ENCODE data around the gene BRSK1.

The BRSK1 gene

DNA sequence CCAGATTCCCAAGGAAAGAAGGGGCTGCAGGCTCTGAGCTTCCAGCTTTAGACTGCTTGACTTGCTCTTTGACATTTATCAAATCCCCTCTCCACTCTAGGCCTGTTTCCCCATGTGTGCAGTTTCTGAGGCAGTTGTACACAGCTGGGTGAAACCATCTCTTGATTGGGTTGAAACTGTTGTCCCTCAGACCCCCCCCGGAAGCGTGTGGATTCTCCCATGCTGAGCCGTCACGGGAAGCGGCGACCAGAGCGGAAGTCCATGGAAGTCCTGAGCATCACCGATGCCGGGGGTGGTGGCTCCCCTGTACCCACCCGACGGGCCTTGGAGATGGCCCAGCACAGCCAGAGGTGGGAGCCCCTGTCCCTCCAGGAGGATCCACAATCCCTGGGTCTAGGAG is 19.7 kb downstream of the BRSK1 start:
- Histone ChIP-seq H3K36me3 (ENCODE audit: control insufficient read depth, insufficient read depth, low read length) (peaks cover 52% of the 10 kb centered on the region), H3K4me1 (ENCODE audit: control insufficient read depth, insufficient read depth, low read length) (peaks cover 3% of the 10 kb centered on the region), H3K27me3 (ENCODE audit: control insufficient read depth, insufficient read depth, low read length) (no peaks in the 10 kb centered on the region), H3K9me3 (ENCODE audit: control insufficient read depth, insufficient read depth, low read length) (no peaks in the 10 kb centered on the region), H3K4me3 (ENCODE audit: low read depth, low read length) (no peak overlapping the region), H3K9ac (ENCODE audit: low read depth, low read length) (no peak overlapping the region)

DNA sequence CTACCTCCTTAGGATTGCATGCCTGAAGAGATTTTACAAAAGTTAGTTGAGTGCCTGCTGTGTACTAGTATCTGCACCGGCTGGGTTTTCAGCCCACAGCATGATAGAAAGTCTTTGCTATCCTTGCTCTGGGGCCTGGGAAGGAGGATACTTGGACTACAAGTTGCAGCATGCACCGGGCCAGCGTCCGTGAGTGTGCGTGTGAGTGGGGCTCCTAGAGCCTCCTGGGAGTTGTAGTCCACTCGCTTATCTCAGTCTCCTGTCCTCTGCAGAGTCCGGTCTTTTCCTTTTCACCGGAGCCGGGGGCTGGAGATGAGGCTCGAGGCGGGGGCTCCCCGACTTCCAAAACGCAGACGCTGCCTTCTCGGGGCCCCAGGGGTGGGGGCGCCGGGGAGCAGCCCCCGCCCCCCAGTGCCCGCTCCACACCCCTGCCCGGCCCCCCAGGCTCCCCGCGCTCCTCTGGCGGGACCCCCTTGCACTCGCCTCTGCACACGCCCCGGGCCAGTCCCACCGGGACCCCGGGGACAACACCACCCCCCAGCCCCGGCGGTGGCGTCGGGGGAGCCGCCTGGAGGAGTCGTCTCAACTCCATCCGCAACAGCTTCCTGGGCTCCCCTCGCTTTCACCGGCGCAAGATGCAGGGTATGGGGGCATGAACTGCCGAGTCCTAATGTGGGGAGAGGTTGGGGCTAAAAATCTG is 20.6 kb downstream of the BRSK1 start:
- peaks cover 3% of the 10 kb centered on the region for H3K4me1 ChIP-seq (ENCODE audit: control insufficient read depth, insufficient read depth, low read length)
- H3K9ac ChIP-seq (ENCODE audit: low read depth, low read length): no peak overlapping the region
- H3K27me3 ChIP-seq (ENCODE audit: control insufficient read depth, insufficient read depth, low read length): no peaks in the 10 kb centered on the region
- no peak overlapping the region for H3K4me3 ChIP-seq (ENCODE audit: low read depth, low read length)
- peaks cover 55% of the 10 kb centered on the region for H3K36me3 ChIP-seq (ENCODE audit: control insufficient read depth, insufficient read depth, low read length)
- no peaks in the 10 kb centered on the region for H3K9me3 ChIP-seq (ENCODE audit: control insufficient read depth, insufficient read depth, low read length)

DNA sequence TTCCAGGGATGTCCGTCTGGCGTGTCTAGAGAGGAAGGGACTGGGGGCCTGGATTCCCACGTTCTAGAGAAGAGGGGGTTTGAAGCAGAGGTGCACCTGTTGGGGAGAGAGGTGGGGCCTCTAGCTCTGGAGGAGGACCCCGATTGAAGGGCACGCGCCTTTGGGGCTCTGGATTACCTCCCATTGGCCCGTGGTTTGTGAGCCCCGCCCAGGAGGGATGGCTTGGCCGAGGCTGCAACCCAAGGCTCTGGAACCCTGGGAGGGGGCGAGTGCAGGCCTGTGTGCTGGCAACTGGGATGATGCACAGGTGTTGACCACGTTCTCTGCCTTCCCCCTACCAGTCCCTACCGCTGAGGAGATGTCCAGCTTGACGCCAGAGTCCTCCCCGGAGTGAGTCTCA is 21.2 kb downstream of the BRSK1 start:
- Histone ChIP-seq H3K9ac (ENCODE audit: low read depth, low read length) (no peak overlapping the region), H3K9me3 (ENCODE audit: control insufficient read depth, insufficient read depth, low read length) (no peaks in the 10 kb centered on the region), H3K4me1 (ENCODE audit: control insufficient read depth, insufficient read depth, low read length) (peaks cover 3% of the 10 kb centered on the region), H3K27me3 (ENCODE audit: control insufficient read depth, insufficient read depth, low read length) (no peaks in the 10 kb centered on the region), H3K36me3 (ENCODE audit: control insufficient read depth, insufficient read depth, low read length) (peaks cover 57% of the 10 kb centered on the region), H3K4me3 (ENCODE audit: low read depth, low read length) (no peak overlapping the region)

DNA sequence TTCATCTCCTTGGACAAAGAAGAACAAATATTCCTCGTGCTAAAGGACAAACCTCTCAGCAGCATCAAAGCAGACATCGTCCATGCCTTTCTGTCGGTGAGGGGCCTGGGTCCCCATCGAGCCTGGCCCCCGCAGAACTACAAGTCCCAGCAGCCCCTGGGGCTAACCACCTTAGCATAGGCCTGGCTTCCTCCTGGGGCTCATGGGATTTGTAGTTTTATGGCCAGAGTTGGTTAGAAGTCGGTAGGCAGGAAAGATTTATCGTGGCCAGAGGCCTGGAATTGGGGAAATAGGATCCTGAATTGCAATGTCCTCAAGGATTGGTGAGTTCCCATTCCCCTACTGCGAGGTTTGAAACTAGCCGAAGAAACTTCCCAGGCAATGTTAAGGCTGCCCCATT is 21.7 kb downstream of the BRSK1 start:
- H3K36me3 ChIP-seq (ENCODE audit: control insufficient read depth, insufficient read depth, low read length): peaks cover 62% of the 10 kb centered on the region
- peaks cover 3% of the 10 kb centered on the region for H3K4me1 ChIP-seq (ENCODE audit: control insufficient read depth, insufficient read depth, low read length)

DNA sequence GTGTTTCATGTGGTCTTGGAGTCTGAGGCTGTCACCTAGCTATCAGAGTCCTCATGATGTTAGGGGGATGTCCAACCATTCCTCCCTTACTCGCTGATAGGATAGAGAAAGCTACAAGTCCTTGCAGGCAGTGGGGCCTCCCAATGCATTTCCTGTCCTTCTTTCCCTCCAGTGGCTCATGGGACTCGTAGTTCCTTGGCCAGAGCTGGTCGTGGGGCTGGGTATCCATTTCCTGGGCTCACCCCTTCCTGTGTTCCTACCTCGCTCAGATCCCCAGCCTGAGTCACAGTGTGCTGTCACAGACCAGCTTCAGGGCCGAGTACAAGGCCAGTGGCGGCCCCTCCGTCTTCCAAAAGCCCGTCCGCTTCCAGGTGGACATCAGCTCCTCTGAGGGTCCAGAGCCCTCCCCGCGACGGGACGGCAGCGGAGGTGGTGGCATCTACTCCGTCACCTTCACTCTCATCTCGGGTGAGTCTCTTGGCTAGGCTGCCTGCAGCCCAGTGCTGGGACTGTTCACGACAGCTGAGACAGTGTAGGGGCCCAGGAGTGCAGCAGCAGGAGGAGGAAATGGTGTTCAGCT is 22.3 kb downstream of the BRSK1 start:
- Histone ChIP-seq H3K27me3 (ENCODE audit: control insufficient read depth, insufficient read depth, low read length) (no peaks in the 10 kb centered on the region), H3K9ac (ENCODE audit: low read depth, low read length) (no peak overlapping the region), H3K4me3 (ENCODE audit: low read depth, low read length) (no peak overlapping the region), H3K4me1 (ENCODE audit: control insufficient read depth, insufficient read depth, low read length) (peaks cover 3% of the 10 kb centered on the region), H3K36me3 (ENCODE audit: control insufficient read depth, insufficient read depth, low read length) (peaks cover 63% of the 10 kb centered on the region), H3K9me3 (ENCODE audit: control insufficient read depth, insufficient read depth, low read length) (no peaks in the 10 kb centered on the region)

More for the DNA sequence above, 21.7 kb downstream of the BRSK1 start:
- Histone ChIP-seq H3K9me3 (ENCODE audit: control insufficient read depth, insufficient read depth, low read length) (no peaks in the 10 kb centered on the region), H3K9ac (ENCODE audit: low read depth, low read length) (no peak overlapping the region), H3K27me3 (ENCODE audit: control insufficient read depth, insufficient read depth, low read length) (no peaks in the 10 kb centered on the region), H3K4me3 (ENCODE audit: low read depth, low read length) (no peak overlapping the region)

DNA sequence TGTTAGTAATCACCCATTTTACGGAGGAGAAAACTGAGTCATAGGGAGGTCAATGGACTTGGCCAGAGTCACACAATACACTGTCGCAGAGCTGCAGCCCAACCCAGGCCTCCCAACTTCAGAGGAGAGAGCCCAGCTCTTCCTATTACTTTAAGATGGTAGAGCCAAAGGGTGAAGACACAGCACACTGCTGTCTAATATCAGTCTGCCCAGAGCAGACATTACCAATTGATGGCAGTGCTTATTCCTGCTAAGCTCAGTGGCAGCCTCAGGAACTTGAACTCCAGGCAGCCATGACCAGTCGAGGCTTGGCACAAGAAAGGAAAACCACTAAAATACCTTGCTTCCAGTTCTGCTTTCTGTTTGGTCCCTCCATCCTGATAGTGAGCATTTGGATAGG is 22.9 kb downstream of the BRSK1 start:
- H3K36me3 ChIP-seq (ENCODE audit: control insufficient read depth, insufficient read depth, low read length): peaks cover 63% of the 10 kb centered on the region
- no peaks in the 10 kb centered on the region for H3K27me3 ChIP-seq (ENCODE audit: control insufficient read depth, insufficient read depth, low read length)
- no peak overlapping the region for H3K9ac ChIP-seq (ENCODE audit: low read depth, low read length)
- no peak overlapping the region for H3K4me3 ChIP-seq (ENCODE audit: low read depth, low read length)
- H3K9me3 ChIP-seq (ENCODE audit: control insufficient read depth, insufficient read depth, low read length): no peaks in the 10 kb centered on the region
- no peaks in the 10 kb centered on the region for H3K4me1 ChIP-seq (ENCODE audit: control insufficient read depth, insufficient read depth, low read length)

DNA sequence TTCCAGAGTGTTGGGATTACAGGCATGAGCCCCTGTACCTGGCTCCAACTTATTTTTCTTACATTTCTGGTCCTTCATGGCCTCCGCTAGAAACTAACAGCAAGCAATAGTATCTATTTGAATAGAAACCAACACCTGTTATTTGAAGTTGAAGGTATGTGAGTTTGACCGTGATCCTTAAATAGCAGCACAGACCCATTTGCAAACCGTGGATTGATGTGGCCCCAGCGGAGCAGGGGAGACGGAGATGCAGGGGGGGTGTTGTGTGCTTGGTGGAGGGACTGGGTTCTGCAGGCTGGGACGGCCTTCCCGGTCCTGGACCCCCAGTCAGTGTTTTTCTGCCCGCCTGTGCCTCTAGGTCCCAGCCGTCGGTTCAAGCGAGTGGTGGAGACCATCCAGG is 24.5 kb downstream of the BRSK1 start:
- no peaks in the 10 kb centered on the region for H3K27me3 ChIP-seq (ENCODE audit: control insufficient read depth, insufficient read depth, low read length)
- H3K9me3 ChIP-seq (ENCODE audit: control insufficient read depth, insufficient read depth, low read length): no peaks in the 10 kb centered on the region
- no peak overlapping the region for H3K9ac ChIP-seq (ENCODE audit: low read depth, low read length)
- H3K4me1 ChIP-seq (ENCODE audit: control insufficient read depth, insufficient read depth, low read length): no peaks in the 10 kb centered on the region
- H3K4me3 ChIP-seq (ENCODE audit: low read depth, low read length): no peak overlapping the region
- H3K36me3 ChIP-seq (ENCODE audit: control insufficient read depth, insufficient read depth, low read length): peaks cover 59% of the 10 kb centered on the region

DNA sequence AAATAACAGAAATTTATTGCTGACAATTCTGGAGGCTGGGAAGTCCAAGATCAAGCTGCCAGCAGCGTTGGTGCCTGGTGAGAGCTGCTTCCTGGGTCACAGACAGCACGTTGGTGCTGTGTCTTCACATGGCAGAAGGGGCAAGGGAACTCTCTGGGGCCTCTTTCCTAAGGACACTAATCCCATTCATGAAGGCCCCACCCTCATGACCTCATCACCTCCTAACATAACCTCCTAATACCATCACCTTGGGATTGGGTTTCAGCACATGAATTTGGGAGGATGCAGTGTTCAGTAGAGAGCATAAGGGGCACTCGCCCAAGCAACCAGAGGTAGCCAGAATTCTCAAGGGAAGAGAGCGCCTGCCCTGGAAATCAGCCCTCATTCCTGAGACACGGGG is 25.7 kb downstream of the BRSK1 start:
- no peak overlapping the region for H3K9ac ChIP-seq (ENCODE audit: low read depth, low read length)
- H3K9me3 ChIP-seq (ENCODE audit: control insufficient read depth, insufficient read depth, low read length): no peaks in the 10 kb centered on the region
- no peak overlapping the region for H3K4me3 ChIP-seq (ENCODE audit: low read depth, low read length)
- H3K36me3 ChIP-seq (ENCODE audit: control insufficient read depth, insufficient read depth, low read length): peaks cover 50% of the 10 kb centered on the region
- H3K27me3 ChIP-seq (ENCODE audit: control insufficient read depth, insufficient read depth, low read length): no peaks in the 10 kb centered on the region
- H3K4me1 ChIP-seq (ENCODE audit: control insufficient read depth, insufficient read depth, low read length): no peaks in the 10 kb centered on the region

DNA sequence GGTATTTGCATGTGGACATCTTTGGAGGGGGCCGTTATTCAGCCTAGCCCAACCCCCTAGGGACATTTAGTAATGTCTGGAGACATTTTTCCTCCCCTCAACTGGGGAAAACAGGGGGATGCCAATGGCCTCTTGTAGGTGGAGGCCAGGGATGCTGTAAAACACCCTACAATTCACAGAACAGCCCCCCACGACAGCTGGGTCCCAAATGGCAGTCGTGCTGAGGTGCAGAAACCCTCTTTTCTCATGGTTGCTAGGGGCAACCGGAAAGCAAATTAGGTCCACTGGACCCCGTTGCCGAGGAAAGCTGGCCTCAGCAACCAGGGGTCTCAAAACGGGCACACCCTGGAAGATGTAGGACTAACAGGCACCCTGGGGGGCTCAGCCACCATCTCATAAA is 26.7 kb downstream of the BRSK1 start:
- no peaks in the 10 kb centered on the region for H3K4me1 ChIP-seq (ENCODE audit: control insufficient read depth, insufficient read depth, low read length)
- H3K9ac ChIP-seq (ENCODE audit: low read depth, low read length): no peak overlapping the region
- H3K4me3 ChIP-seq (ENCODE audit: low read depth, low read length): no peak overlapping the region
- peaks cover 43% of the 10 kb centered on the region for H3K36me3 ChIP-seq (ENCODE audit: control insufficient read depth, insufficient read depth, low read length)
- H3K27me3 ChIP-seq (ENCODE audit: control insufficient read depth, insufficient read depth, low read length): no peaks in the 10 kb centered on the region
- no peaks in the 10 kb centered on the region for H3K9me3 ChIP-seq (ENCODE audit: control insufficient read depth, insufficient read depth, low read length)

DNA sequence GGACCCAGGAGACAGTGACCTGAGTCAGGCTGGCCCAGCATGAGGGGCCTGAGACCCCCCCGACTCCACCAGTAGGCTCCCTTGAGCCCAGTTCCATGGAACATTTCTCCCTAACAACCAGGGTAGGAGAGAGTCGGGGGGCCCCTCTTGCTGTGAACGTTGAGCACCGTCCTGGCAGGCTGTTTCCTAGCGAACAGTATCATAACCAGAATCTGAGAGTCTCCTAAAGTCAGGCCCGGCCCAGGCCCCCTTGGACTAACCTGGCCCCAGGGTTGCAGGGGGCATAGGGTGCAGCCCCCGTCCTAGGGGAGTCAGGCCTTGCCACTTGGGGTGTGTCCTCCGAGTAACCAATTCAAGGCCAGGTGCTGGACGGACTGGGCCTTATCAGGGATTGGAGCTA is 27.6 kb downstream of the BRSK1 start:
- Histone ChIP-seq H3K4me3 (ENCODE audit: low read depth, low read length) (no peak overlapping the region), H3K4me1 (ENCODE audit: control insufficient read depth, insufficient read depth, low read length) (no peaks in the 10 kb centered on the region), H3K9ac (ENCODE audit: low read depth, low read length) (no peak overlapping the region), H3K27me3 (ENCODE audit: control insufficient read depth, insufficient read depth, low read length) (no peaks in the 10 kb centered on the region), H3K9me3 (ENCODE audit: control insufficient read depth, insufficient read depth, low read length) (no peaks in the 10 kb centered on the region), H3K36me3 (ENCODE audit: control insufficient read depth, insufficient read depth, low read length) (peaks cover 34% of the 10 kb centered on the region)

DNA sequence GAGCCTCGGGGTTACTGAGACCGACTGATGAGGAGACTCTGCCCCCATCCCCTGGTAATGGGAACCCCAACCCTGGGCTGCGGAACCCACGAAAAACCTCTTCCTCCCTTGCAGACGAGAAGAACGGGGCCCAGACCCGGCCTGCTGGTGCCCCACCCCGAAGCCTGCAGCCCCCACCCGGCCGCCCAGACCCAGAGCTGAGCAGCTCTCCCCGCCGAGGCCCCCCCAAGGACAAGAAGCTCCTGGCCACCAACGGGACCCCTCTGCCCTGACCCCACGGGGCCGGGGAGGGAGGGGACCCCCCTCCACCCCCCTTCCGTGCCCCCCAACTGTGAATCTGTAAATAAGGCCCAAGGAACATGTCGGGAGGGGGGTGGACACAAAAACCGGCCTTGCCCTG is 28.0 kb downstream of the BRSK1 start:
- no peaks in the 10 kb centered on the region for H3K4me1 ChIP-seq (ENCODE audit: control insufficient read depth, insufficient read depth, low read length)
- no peaks in the 10 kb centered on the region for H3K27me3 ChIP-seq (ENCODE audit: control insufficient read depth, insufficient read depth, low read length)
- H3K36me3 ChIP-seq (ENCODE audit: control insufficient read depth, insufficient read depth, low read length): peaks cover 30% of the 10 kb centered on the region
- H3K9me3 ChIP-seq (ENCODE audit: control insufficient read depth, insufficient read depth, low read length): no peaks in the 10 kb centered on the region
- H3K9ac ChIP-seq (ENCODE audit: low read depth, low read length): no peak overlapping the region
- no peak overlapping the region for H3K4me3 ChIP-seq (ENCODE audit: low read depth, low read length)

DNA sequence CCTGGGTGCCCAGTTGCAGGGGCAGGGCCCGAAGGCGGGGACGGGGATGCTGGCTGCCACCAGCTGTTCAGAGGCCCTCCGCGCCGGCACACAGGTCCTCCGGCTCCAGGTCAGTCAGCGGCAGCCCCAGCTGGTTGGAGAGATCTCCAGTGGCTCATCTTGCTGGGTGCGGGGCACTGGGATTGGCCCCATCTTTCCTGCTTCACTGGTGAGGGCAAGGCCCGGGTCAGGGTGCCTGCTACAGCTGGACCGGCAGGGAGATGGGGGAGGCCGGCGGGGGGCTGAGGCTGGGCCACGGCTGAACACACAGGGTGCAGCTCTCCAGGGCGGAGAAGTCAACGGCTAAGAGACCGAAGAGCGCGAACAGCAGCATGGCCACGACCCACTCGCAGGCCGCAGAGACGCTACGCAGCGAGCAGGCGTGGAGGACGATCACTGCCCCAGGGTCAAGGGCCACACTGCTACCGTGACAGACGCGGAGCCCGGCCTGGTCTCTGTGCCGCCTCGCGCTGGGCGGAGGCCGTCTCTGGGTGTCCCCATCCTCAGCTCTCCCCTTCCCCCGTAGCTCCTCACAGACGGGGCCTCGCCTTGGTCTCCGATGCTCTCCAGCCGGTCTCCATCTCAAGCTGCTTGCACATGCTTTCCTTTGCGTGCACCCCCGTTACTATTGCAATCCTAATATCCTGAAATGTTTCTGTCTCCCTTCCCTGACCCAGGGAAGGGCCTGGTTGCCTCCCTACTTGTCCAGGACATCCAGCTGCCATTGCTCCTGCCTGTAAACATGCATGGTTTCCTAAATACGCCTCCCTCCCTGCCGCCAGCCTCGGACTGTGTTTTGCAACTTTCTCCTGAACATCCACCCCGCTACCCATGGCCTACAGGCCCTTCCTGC is 29.1 kb downstream of the BRSK1 start:
- no peaks in the 10 kb centered on the region for H3K9me3 ChIP-seq (ENCODE audit: control insufficient read depth, insufficient read depth, low read length)
- no peak overlapping the region for H3K9ac ChIP-seq (ENCODE audit: low read depth, low read length)
- H3K4me3 ChIP-seq (ENCODE audit: low read depth, low read length): no peak overlapping the region
- no peaks in the 10 kb centered on the region for H3K27me3 ChIP-seq (ENCODE audit: control insufficient read depth, insufficient read depth, low read length)
- peaks cover 28% of the 10 kb centered on the region for H3K36me3 ChIP-seq (ENCODE audit: control insufficient read depth, insufficient read depth, low read length)
- H3K4me1 ChIP-seq (ENCODE audit: control insufficient read depth, insufficient read depth, low read length): no peaks in the 10 kb centered on the region

All from iPS-15b (cell line).